K562 (cell line): ENCODE data around the gene ATF3. TPM values are rescaled to one million over a fixed set of nuclear protein-coding genes. Genes with fewer than 3 reads are reported as not detected.

Experiments used
- DEAF1 ChIP-seq: fragments of 450-650 bp; formaldehyde crosslinking; IDR thresholded peaks from 2 replicates; pipeline ENCODE4 v1.4.0; 2020; ENCODE audit warnings: mild to moderate bottlenecking, moderate library complexity
- E2F4 ChIP-seq: sonication (generic); formaldehyde crosslinking; IDR thresholded peaks from 2 replicates; pipeline ENCODE4 v1.8.0; 2022; ENCODE audit warnings: mild to moderate bottlenecking, low read depth, missing genetic modification reagents
- ELF2 ChIP-seq: fragments of 250-450 bp; sonication (Bioruptor Pico); IDR thresholded peaks from 2 replicates; pipeline ENCODE4 v1.5.0; 2021; ENCODE audit warnings: mild to moderate bottlenecking
- ESRRB ChIP-seq: fragments of 250-450 bp; sonication (Bioruptor Pico); IDR thresholded peaks from 2 replicates; pipeline ENCODE4 v1.5.0; 2020; ENCODE audit warnings: mild to moderate bottlenecking, moderate library complexity, borderline replicate concordance
- ETS2 ChIP-seq: IDR thresholded peaks from 2 replicates; pipeline ENCODE4 v1.6.1; 2016; ENCODE audit warnings: borderline replicate concordance, missing genetic modification characterization, mild to moderate bottlenecking, moderate library complexity, missing compliant biosample characterization; ENCODE audit not compliant: poor library complexity, severe bottlenecking
- GABPB1 ChIP-seq: sonication (generic); formaldehyde crosslinking; IDR thresholded peaks from 2 replicates; pipeline ENCODE4 v1.8.0; 2022; ENCODE audit warnings: mild to moderate bottlenecking, missing genetic modification reagents
- HMGN3 ChIP-seq: IDR thresholded peaks from 2 replicates; pipeline ENCODE4 v1.6.1; 2011; ENCODE audit warnings: borderline replicate concordance, low read depth, mild to moderate bottlenecking, mixed read lengths, low read length; ENCODE audit not compliant: insufficient read length; ENCODE audit errors: extremely low read depth
- KDM2B ChIP-seq: fragments of 250-450 bp; sonication (Bioruptor Pico); IDR thresholded peaks from 2 replicates; pipeline ENCODE4 v1.8.0; 2021; ENCODE audit warnings: mild to moderate bottlenecking, moderate library complexity
- NUFIP1 ChIP-seq: fragments of 450-650 bp; IDR thresholded peaks from 2 replicates; pipeline ENCODE4 v1.6.1; 2018; ENCODE audit not compliant: partially characterized antibody
- SMARCA4 ChIP-seq: fragments of 450-650 bp; IDR thresholded peaks from 2 replicates; pipeline ENCODE4 v1.6.1; 2016
- SMARCB1 ChIP-seq: IDR thresholded peaks from 2 replicates; pipeline ENCODE4 v1.6.1; 2011; ENCODE audit warnings: improper control_type of control experiment, low read depth; ENCODE audit not compliant: insufficient read length
- SMARCE1 ChIP-seq: fragments of 450-650 bp; IDR thresholded peaks from 2 replicates; pipeline ENCODE4 v1.7.1; 2016; ENCODE audit warnings: mild to moderate bottlenecking
- SP2 ChIP-seq: IDR thresholded peaks from 2 replicates; pipeline ENCODE4 v1.6.1; 2011; ENCODE audit warnings: mild to moderate bottlenecking, low read depth, low read length, moderate library complexity; ENCODE audit not compliant: poor library complexity, severe bottlenecking; ENCODE audit errors: extremely low read depth
- STAT5A ChIP-seq: IDR thresholded peaks from 2 replicates; pipeline ENCODE4 v1.6.1; 2012; ENCODE audit warnings: low read length, inconsistent platforms, borderline replicate concordance
- ZNF143 ChIP-seq: sonication (generic); formaldehyde crosslinking; IDR thresholded peaks from 2 replicates; pipeline ENCODE4 v1.9.0; 2022; ENCODE audit warnings: mild to moderate bottlenecking, missing genetic modification reagents
- ZNF311 ChIP-seq: fragments of 250-450 bp; sonication (Bioruptor Pico); IDR thresholded peaks from 2 replicates; pipeline ENCODE4 v1.4.0; 2020; ENCODE audit warnings: mild to moderate bottlenecking, moderate library complexity
- ZNF551 ChIP-seq: fragments of 250-450 bp; sonication (Bioruptor Pico); IDR thresholded peaks from 2 replicates; pipeline ENCODE4 v1.5.0; 2021; ENCODE audit warnings: mild to moderate bottlenecking, moderate library complexity
- ZNF583 ChIP-seq: fragments of 250-450 bp; sonication (Bioruptor Pico); IDR thresholded peaks from 2 replicates; pipeline ENCODE4 v1.4.0; 2020
- polyA plus RNA-seq, 8 experiments: library from polyadenylated mRNA; depleted of rRNA in 4 of 8; stranded (reverse) in 5 of 8; unstranded in 3 of 8; fragments of >200 nt; fragmentation: Nextera tagmentation in 2 of 8; fragmentation: Illumina TruSeq in 1 of 8; extraction: Ambion mirVana in 2 of 8; extraction: Trizol in 1 of 8; gene quantifications; 2 replicates each; pipeline versions ENCODE4 v1.2.1 to v1.2.3, GENCODE V29; 2011 to 2014; ENCODE audit warnings: inconsistent platforms in 1 of 8, missing spikeins in 1 of 8
- total RNA-seq, 7 experiments: library from RNA; depleted of rRNA in 6 of 7; stranded (reverse); fragments of >200 nt in 6 of 7; fragmentation: Illumina TruSeq in 2 of 7; extraction: Trizol in 2 of 7; gene quantifications; 2 replicates each; pipeline versions ENCODE4 v1.2.1 to v1.2.3, GENCODE V29; 2011 to 2021; ENCODE audit warnings: low replicate concordance in 1 of 7
- TF ChIP-seq, protein P1 (sequence below), 2 experiments: fragments of 450-650 bp; IDR thresholded peaks; 2 replicates each; pipeline ENCODE4 v1.6.1; 2018; ENCODE audit warnings: mild to moderate bottlenecking in 2 of 2, low read depth in 1 of 2; ENCODE audit not compliant: partially characterized antibody in 2 of 2
- TF ChIP-seq, protein P2 (sequence below): sonication (generic); formaldehyde crosslinking; IDR thresholded peaks from 2 replicates; pipeline ENCODE4 v1.8.0; 2022; ENCODE audit warnings: missing genetic modification reagents, mild to moderate bottlenecking, borderline replicate concordance

ATF3 gene
- total and polyA plus RNA-seq, 9 of the 15 experiments (the other 6 are each of a cell fraction or from before 2014, with no cell fraction given), result 3.5 to 28.2 (median 19.8) TPM

- TF ChIP-seq ESRRB (CRISPR knock-in tag), result no peak
- TF ChIP-seq HMGN3, result no peak
- TF ChIP-seq ELF2 (CRISPR knock-in tag), result no peak
- no peak for TF ChIP-seq STAT5A
- TF ChIP-seq E2F4, result no peak
- no peak for TF ChIP-seq ETS2
- no peak for TF ChIP-seq KDM2B (CRISPR knock-in tag)
- TF ChIP-seq, protein P1, sequence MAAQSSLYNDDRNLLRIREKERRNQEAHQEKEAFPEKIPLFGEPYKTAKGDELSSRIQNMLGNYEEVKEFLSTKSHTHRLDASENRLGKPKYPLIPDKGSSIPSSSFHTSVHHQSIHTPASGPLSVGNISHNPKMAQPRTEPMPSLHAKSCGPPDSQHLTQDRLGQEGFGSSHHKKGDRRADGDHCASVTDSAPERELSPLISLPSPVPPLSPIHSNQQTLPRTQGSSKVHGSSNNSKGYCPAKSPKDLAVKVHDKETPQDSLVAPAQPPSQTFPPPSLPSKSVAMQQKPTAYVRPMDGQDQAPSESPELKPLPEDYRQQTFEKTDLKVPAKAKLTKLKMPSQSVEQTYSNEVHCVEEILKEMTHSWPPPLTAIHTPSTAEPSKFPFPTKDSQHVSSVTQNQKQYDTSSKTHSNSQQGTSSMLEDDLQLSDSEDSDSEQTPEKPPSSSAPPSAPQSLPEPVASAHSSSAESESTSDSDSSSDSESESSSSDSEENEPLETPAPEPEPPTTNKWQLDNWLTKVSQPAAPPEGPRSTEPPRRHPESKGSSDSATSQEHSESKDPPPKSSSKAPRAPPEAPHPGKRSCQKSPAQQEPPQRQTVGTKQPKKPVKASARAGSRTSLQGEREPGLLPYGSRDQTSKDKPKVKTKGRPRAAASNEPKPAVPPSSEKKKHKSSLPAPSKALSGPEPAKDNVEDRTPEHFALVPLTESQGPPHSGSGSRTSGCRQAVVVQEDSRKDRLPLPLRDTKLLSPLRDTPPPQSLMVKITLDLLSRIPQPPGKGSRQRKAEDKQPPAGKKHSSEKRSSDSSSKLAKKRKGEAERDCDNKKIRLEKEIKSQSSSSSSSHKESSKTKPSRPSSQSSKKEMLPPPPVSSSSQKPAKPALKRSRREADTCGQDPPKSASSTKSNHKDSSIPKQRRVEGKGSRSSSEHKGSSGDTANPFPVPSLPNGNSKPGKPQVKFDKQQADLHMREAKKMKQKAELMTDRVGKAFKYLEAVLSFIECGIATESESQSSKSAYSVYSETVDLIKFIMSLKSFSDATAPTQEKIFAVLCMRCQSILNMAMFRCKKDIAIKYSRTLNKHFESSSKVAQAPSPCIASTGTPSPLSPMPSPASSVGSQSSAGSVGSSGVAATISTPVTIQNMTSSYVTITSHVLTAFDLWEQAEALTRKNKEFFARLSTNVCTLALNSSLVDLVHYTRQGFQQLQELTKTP (IDR thresholded peaks at IDR 0.05; ENCODE audit: low read depth in 1 of 2, partially characterized antibody in 2 of 2), result no peak
- 0 out of 2 replicates have a peak, but pooled peaks have one; percentile 19 for TF ChIP-seq GABPB1 (CRISPR knock-in tag)
- no peak for TF ChIP-seq ZNF311 (CRISPR knock-in tag)
- TF ChIP-seq, protein P2, sequence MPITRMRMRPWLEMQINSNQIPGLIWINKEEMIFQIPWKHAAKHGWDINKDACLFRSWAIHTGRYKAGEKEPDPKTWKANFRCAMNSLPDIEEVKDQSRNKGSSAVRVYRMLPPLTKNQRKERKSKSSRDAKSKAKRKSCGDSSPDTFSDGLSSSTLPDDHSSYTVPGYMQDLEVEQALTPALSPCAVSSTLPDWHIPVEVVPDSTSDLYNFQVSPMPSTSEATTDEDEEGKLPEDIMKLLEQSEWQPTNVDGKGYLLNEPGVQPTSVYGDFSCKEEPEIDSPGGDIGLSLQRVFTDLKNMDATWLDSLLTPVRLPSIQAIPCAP, result no peak
- no peak for TF ChIP-seq NUFIP1
- TF ChIP-seq ZNF583 (CRISPR knock-in tag), result no peak
- TF ChIP-seq DEAF1 (CRISPR knock-in tag), result no peak
- TF ChIP-seq SMARCA4, result peak; percentile 82
- TF ChIP-seq SMARCB1, result no peak
- TF ChIP-seq SMARCE1, result peak; percentile 84
- TF ChIP-seq ZNF551 (CRISPR knock-in tag), result no peak
- no peak for TF ChIP-seq SP2
- TF ChIP-seq ZNF143 (CRISPR knock-in tag), result no peak
Measured at GRCh38 chr1:212566522-212567479, 41.8 kb upstream of the ATF3 start (continued).
